ENCODE results near the gene ESYT2. TPM values are rescaled to one million over a fixed set of nuclear protein-coding genes. Genes with fewer than 3 reads are reported as not detected.
A peak's percentile ranks its signal among the peaks of the same experiment; 100 is the strongest.

Gene ESYT2
- total RNA-seq, 1 donor from 2014 or later, result 137 TPM

- DNase-seq (ENCODE audit: low read depth), result no peak
Observed at GRCh38 chr7:158774952-158775351, 54.4 kb downstream of the ESYT2 start.

- DNase-seq (ENCODE audit: low read depth), result no peak
Observed at GRCh38 chr7:158772916-158773315, 56.4 kb downstream of the ESYT2 start.

- DNase-seq (ENCODE audit: low read depth), result no peak
Observed at GRCh38 chr7:158771213-158771834, 58.0 kb downstream of the ESYT2 start.

GRCh38 chr7:158767707-158768106 lies 61.6 kb downstream of the ESYT2 start:
- no peak for DNase-seq (ENCODE audit: low read depth)

- no peak for DNase-seq (ENCODE audit: low read depth)
Observed at GRCh38 chr7:158766570-158767281, 62.6 kb downstream of the ESYT2 start.

DNA sequence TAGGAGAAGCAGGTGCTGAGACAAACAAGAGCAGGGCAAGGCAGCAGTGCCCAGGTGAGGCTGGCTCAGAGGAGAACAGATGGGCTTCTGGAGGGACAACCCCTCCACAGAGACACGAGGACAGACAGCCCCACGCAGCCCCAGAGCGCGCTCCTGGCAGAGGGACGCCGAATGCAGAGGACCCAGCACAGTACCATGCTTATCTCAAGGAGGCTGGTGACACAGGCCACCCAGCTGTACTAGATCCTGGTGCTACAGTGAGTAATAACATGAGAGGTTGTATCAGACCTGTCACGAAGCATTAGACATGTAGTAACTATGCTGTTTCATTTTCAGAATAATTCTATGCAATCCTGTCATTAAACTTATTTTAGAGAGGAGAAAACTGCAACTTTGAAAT lies 64.3 kb downstream of the ESYT2 start:
- no peak for DNase-seq (ENCODE audit: low read depth)

GRCh38 chr7:158763454-158764033 lies 65.8 kb downstream of the ESYT2 start:
- DNase-seq (ENCODE audit: low read depth), result peak; percentile 22

DNA sequence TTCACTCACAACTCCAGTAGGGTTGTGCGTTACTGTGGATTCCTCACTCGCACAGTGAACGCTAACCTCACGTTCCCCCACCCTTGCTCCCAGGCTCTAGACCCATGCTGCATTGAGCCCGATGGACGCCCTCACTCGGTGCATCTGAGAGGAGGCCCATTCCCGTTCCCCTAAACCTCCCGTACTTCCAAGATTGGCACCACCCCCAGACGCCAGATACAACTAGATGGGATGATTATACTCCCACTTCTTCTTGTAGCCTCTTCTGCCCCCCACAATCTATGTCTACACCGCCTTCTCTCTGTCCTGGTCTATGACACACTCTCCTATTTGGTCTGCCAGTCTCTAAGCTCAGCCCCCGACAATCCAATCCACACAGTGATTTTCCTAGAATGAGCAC lies 67.4 kb downstream of the ESYT2 start:
- DNase-seq (ENCODE audit: low read depth), result no peak

GRCh38 chr7:158760936-158761335 lies 68.4 kb downstream of the ESYT2 start:
- DNase-seq (ENCODE audit: low read depth), result no peak

- DNase-seq (ENCODE audit: low read depth), result no peak
Observed at GRCh38 chr7:158760445-158760764, 68.9 kb downstream of the ESYT2 start.

DNA sequence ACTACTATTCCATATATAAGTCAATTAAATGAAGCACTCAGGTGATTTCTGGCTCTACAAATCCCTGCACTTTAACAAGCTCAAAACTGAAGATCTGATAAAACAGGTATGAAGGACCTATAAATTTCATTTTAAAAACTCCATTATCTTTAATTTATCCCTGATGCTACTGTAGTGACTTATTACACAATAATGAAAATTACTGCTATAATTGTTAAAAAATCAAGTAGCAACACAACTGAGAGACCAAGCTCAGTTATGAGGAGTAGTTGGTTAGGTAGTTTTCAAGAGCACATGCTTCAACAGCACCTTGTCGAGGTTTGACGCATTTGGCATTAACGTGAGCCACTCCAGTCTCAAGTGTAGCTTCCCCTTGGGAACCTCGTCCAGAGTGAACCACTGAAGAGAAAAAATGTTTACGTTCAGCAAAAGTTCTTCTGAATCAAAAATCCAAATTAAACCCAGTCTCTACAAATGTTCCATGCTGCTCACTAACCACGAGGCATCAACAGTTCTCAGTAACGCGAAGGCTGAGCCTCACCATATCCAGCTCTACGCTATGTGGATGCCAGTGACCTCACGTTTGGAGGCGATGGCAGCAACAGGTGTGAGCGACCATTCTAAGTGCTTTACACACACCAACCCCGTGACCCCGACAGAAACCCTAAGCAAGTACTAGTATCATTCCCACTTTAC lies 69.4 kb downstream of the ESYT2 start:
- DNase-seq (ENCODE audit: low read depth), result no peak

DNA sequence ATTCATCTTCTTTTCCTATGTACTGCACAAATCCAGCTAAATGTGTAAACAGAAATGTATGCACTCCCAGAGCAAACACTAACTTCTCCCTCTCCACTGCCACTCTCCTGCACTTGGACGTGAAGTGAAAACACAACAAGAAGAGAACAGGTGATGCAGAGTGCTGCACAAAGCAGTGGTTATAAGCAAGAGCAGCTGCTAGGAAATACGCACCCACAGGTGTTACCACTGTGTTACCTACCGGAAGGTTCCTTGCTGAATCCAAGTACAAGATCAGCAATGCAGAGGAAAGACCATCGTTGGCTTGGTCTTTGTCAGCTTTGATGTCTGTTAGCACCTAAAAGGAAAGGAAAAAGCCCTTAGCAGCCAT lies 70.1 kb downstream of the ESYT2 start:
- DNase-seq (ENCODE audit: low read depth), result no peak

GRCh38 chr7:158758586-158759244 lies 70.6 kb downstream of the ESYT2 start:
- DNase-seq (ENCODE audit: low read depth), result no peak

GRCh38 chr7:158757404-158757989 lies 71.8 kb downstream of the ESYT2 start:
- DNase-seq (ENCODE audit: low read depth), result no peak

GRCh38 chr7:158754746-158755444 lies 74.4 kb downstream of the ESYT2 start:
- no peak for DNase-seq (ENCODE audit: low read depth)

DNA sequence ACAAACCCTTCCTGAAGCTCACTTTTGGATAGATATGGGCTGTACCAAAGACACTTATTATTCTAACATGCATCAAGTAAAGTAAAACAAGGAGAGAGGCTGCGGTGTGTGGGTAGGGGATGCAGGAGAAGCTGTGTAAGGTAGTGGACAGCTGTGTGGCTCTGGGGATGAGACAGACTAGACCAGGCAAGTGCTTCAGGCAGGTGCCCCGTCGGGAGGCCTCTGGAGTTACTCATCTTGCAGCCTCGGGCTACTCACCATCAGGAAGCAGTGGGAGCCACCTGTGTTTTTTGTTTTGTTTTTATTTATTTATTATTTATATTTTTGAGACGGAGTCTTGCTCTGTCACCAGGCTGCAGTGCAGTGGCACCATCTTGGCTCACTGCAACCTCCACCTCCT lies 75.4 kb downstream of the ESYT2 start:
- no peak for DNase-seq (ENCODE audit: low read depth)

DNA sequence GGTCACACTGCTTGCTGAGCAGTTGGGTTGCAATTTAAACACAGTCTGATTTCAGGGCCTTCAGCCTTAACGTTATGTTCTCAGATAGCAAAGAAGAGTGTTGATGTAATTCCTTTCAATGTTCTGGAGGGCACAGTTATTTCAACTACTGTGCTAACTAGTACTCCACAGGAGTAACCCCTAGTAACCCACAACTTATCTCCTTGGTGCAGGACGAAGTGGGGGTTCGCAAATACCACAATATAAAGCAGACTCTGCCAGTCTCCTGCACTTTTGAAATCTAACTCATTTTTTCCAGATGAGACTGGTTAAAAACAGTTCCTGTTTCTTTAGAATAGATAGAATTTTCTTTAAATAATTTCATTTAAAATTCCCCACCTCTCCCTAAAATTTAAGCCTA lies 77.6 kb downstream of the ESYT2 start:
- DNase-seq (ENCODE audit: low read depth), result no peak

DNA sequence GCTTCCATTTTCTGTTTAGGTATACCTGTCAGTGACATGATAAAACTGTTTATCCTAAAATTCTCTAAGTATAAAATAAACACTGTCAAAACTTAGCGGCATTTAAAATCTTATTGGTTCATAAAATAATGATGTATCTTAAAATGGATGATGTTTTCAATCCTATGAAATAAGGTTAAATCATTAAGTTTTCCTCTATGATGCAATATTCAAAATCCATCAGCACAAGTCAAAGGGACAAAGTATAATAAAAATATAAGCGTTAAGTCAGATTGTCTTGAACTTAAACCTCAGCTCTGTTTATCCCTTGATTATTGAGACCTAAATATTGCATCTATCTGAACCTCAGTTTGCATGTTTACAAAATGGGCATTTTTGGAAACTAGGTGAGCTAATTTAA lies 78.1 kb downstream of the ESYT2 start:
- no peak for DNase-seq (ENCODE audit: low read depth)

GRCh38 chr7:158750702-158751101 lies 78.6 kb downstream of the ESYT2 start:
- no peak for DNase-seq (ENCODE audit: low read depth)

- no peak for DNase-seq (ENCODE audit: low read depth)
Observed at GRCh38 chr7:158749396-158749795, 79.9 kb downstream of the ESYT2 start.

- no peak for DNase-seq (ENCODE audit: low read depth)
Observed at GRCh38 chr7:158748335-158748734, 81.0 kb downstream of the ESYT2 start.
